ENCODE data around the gene AKAP6.

Gene AKAP6

DNA sequence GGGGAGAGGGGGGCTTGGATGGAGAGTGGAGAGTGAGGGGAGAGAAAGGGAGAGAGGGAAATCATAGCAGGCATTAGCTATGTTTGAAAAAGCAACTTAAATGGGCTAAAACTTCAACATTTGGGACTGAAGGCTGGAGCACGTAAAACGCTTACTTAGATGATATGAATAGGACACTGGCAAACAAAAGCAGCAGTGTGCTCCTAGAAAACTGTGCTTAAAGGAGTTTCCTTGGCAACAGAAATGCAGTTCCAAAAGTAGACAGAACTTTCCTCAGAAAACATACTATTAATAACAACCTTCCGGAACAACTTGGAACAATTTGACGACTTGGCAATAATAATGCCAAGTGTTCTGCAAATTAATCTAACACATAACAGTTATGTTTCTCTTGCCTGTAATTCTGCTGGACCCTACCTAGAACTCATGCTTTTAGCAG lies 374.1 kb downstream of the AKAP6 start:
- Histone ChIP-seq H3K79me2 (no peaks in the 10 kb centered on the region), H3K4me3 (ENCODE audit: low read depth, low read length) (no peak overlapping the region), H3K27ac (peak overlapping the region; percentile 51), H2AFZ (no peak overlapping the region), H3K36me3 (ENCODE audit: control insufficient read depth, insufficient read depth, low read length) (no peaks in the 10 kb centered on the region), H3K4me2 (ENCODE audit: low read length) (no peak overlapping the region), H3K4me1 (no peaks in the 10 kb centered on the region), H3K9me3 (ENCODE audit: control insufficient read depth, low read length) (no peaks in the 10 kb centered on the region), H3K27me3 (ENCODE audit: control insufficient read depth, insufficient read depth, low read length) (no peaks in the 10 kb centered on the region), H3K9ac (no peak overlapping the region)
- TF ChIP-seq, protein P1, sequence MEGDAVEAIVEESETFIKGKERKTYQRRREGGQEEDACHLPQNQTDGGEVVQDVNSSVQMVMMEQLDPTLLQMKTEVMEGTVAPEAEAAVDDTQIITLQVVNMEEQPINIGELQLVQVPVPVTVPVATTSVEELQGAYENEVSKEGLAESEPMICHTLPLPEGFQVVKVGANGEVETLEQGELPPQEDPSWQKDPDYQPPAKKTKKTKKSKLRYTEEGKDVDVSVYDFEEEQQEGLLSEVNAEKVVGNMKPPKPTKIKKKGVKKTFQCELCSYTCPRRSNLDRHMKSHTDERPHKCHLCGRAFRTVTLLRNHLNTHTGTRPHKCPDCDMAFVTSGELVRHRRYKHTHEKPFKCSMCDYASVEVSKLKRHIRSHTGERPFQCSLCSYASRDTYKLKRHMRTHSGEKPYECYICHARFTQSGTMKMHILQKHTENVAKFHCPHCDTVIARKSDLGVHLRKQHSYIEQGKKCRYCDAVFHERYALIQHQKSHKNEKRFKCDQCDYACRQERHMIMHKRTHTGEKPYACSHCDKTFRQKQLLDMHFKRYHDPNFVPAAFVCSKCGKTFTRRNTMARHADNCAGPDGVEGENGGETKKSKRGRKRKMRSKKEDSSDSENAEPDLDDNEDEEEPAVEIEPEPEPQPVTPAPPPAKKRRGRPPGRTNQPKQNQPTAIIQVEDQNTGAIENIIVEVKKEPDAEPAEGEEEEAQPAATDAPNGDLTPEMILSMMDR (IDR thresholded peaks at IDR 0.05): no peak

DNA sequence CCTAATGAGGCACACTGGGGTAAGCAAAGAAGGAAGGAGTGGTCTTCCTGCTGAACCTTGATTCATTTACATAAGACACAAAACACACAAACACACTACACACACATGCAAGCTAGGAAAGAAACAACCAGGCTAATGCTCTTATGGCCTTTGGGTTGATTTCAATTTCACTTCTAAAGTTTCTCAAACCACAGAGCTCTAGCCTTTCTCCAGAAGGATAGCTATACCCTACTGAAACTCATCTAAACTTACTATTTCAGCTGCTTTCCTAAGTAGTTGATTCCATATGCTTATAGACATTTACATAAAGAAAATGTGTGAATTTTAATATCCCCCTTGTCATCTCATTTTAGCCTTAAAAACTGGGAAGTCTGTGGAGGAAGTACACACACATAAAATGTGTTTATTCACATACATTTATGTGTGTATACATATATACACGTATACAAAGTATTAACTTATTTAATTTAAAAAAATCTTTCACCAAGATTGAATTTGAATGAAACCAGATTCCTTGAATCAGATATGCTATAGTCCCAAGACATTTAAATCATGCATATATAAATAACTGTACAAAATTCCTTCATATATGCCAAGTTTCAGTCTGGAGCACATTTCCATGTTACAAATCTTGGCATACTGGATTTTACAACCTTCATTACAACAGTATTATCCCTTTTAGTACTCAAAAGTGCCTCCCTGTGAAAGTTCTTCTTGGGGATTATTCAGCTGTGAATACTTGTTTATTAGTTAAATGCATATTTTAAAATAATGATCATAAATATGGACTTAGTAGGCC lies 377.8 kb downstream of the AKAP6 start:
- TF ChIP-seq, protein P1 (IDR thresholded peaks at IDR 0.05): no peak
- H2AFZ ChIP-seq: no peak overlapping the region
- no peak overlapping the region for H3K4me2 ChIP-seq (ENCODE audit: low read length)
- no peaks in the 10 kb centered on the region for H3K27me3 ChIP-seq (ENCODE audit: control insufficient read depth, insufficient read depth, low read length)
- no peaks in the 10 kb centered on the region for H3K4me1 ChIP-seq
- no peak overlapping the region for H3K9ac ChIP-seq
- no peaks in the 10 kb centered on the region for H3K79me2 ChIP-seq
- H3K4me3 ChIP-seq (ENCODE audit: low read depth, low read length): no peak overlapping the region
- no peaks in the 10 kb centered on the region for H3K36me3 ChIP-seq (ENCODE audit: control insufficient read depth, insufficient read depth, low read length)
- no peaks in the 10 kb centered on the region for H3K9me3 ChIP-seq (ENCODE audit: control insufficient read depth, low read length)
- no peak overlapping the region for H3K27ac ChIP-seq

DNA sequence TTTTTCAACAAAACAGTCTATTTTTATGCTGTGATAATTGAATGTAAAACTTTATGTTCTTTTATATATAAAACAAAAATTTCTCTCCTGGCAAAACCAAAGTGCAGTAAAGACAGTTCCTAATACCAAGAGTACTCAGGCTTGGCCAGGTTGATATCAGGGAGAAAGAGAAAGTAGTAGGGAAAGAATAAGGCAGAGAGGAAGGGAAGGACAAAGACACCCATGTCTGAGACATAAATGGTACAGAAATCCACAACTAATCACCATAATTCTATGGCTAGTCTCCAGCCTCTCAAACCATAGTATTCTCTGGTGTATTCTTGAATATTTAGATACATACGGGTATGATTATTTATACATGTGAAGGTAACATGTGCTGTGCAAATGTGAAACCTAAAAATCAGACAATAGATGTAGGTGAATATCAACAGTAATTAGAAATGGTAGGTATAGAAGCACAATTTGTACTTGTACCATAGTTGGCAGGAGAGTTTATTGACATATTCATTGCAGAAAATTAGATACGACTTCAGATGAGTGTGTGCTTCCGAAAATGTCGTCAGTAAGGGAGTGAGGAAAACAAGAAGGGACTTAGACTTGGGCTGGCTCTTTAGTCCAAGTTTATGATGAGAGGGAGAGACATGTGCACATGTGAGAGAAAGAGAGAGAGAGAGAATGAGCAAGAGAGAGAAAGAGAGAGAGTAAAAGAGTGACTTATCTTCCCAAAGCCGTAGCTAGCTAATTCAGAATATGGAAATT lies 378.8 kb downstream of the AKAP6 start:
- no peak overlapping the region for H2AFZ ChIP-seq
- H3K27me3 ChIP-seq (ENCODE audit: control insufficient read depth, insufficient read depth, low read length): no peaks in the 10 kb centered on the region
- H3K36me3 ChIP-seq (ENCODE audit: control insufficient read depth, insufficient read depth, low read length): no peaks in the 10 kb centered on the region
- no peak overlapping the region for H3K4me2 ChIP-seq (ENCODE audit: low read length)
- H3K4me3 ChIP-seq (ENCODE audit: low read depth, low read length): no peak overlapping the region
- no peaks in the 10 kb centered on the region for H3K4me1 ChIP-seq
- TF ChIP-seq, protein P1 (IDR thresholded peaks at IDR 0.05): no peak
- no peak overlapping the region for H3K9ac ChIP-seq
- no peak overlapping the region for H3K27ac ChIP-seq
- no peaks in the 10 kb centered on the region for H3K79me2 ChIP-seq
- no peaks in the 10 kb centered on the region for H3K9me3 ChIP-seq (ENCODE audit: control insufficient read depth, low read length)

DNA sequence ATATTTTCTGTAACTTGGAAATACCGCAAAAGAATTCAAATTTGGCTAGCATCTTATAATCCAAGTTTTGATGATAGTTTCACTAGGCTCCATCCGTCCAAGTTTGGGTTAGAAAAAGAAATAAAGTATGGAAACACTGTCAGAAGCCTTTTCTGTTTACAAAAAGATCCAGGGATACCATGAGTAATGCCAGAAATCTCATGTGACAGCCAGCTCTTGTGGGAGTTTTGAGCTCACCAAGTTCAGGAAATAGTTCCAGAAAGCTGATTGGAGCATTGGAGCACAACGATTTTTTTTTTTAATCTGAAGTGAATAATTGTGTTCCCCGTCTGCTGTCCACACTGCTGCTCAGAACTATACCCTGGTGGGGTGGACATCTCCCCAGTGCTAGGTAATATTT lies 379.9 kb downstream of the AKAP6 start:
- H3K36me3 ChIP-seq (ENCODE audit: control insufficient read depth, insufficient read depth, low read length): no peaks in the 10 kb centered on the region
- no peaks in the 10 kb centered on the region for H3K4me1 ChIP-seq
- H3K4me2 ChIP-seq (ENCODE audit: low read length): no peak overlapping the region
- TF ChIP-seq, protein P1 (IDR thresholded peaks at IDR 0.05): no peak
- no peaks in the 10 kb centered on the region for H3K27me3 ChIP-seq (ENCODE audit: control insufficient read depth, insufficient read depth, low read length)
- no peak overlapping the region for H3K9ac ChIP-seq
- no peak overlapping the region for H2AFZ ChIP-seq
- H3K27ac ChIP-seq: no peak overlapping the region
- H3K9me3 ChIP-seq (ENCODE audit: control insufficient read depth, low read length): no peaks in the 10 kb centered on the region
- no peaks in the 10 kb centered on the region for H3K79me2 ChIP-seq
- H3K4me3 ChIP-seq (ENCODE audit: low read depth, low read length): no peak overlapping the region

Data from parathyroid adenoma (tissue), 2 donors.